PFSK-1 (cell line): ENCODE results near the gene ZNF212.

Experiments
- FOXP2 ChIP-seq: optimal IDR thresholded peaks from 2 replicates; pipeline ENCODE3; 2011; ENCODE audit warnings: borderline replicate concordance, control low read depth, inconsistent platforms; ENCODE audit not compliant: insufficient read depth; ENCODE audit errors: extremely low read length, extremely low read depth
- POLR2AphosphoS5 ChIP-seq: IDR thresholded peaks from 2 replicates; pipeline ENCODE4 v1.6.1; 2012; ENCODE audit warnings: low read depth, mild to moderate bottlenecking, control low read depth, low read length, moderate library complexity
- TAF1 ChIP-seq: IDR thresholded peaks from 2 replicates; pipeline ENCODE4 v1.6.1; 2012; ENCODE audit warnings: low read length, control low read depth, borderline replicate concordance; ENCODE audit not compliant: insufficient read depth
- TF ChIP-seq, protein P1 (sequence below), 2 experiments: IDR thresholded peaks; 2 replicates each; pipeline versions ENCODE4 v1.6.1 to v1.8.0; 2011 to 2012; ENCODE audit warnings: low read depth in 2 of 2, low read length in 2 of 2, control low read depth in 1 of 2, inconsistent platforms in 1 of 2, mild to moderate bottlenecking in 1 of 2, moderate library complexity in 1 of 2; ENCODE audit not compliant: insufficient read depth in 1 of 2

DNA sequence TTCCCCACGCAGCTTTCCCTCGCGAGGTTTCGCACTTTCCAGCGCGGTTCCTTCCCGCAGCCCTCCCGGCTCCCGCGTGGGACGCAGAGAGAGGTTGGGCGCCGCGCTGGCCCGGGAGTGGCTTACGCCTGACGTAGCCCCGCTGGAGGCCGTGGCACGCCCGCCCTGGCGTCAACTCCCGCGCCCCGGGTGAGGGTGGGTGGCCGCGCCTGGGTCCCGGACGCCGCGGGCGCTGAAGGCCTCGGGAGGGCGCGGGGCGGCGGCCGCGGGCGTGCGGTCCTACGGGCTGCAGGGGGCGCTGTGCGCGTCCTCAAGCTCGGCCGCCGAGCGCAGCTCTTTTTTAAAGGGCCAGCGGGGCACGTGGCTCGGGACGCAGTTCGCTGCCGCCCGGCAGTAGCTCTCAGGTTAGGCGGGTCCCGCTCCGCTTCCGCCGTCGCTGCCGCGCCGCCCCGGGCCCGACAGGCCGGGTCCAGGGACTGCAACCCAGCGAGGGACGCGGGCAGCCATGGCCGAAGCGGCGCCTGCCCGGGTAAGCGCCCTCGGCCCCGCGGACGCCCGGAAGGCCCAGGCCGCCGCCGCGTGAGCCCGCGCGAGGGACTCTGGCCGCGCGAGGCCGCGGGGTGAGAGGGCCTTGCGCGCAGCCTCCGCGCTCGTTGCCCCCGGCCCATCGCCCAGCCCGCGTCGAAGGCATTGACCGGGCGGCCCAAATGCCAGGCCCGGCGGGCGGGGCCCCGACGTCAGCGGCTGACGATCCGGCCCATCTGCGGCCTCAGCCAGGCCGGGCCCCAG lies 22.6 kb downstream of the ZNF212 start, which contains the start of gene ZNF783:
- no peak for TF ChIP-seq POLR2AphosphoS5
- no peak for TF ChIP-seq FOXP2
- no peak for TF ChIP-seq TAF1
- TF ChIP-seq, protein P1, sequence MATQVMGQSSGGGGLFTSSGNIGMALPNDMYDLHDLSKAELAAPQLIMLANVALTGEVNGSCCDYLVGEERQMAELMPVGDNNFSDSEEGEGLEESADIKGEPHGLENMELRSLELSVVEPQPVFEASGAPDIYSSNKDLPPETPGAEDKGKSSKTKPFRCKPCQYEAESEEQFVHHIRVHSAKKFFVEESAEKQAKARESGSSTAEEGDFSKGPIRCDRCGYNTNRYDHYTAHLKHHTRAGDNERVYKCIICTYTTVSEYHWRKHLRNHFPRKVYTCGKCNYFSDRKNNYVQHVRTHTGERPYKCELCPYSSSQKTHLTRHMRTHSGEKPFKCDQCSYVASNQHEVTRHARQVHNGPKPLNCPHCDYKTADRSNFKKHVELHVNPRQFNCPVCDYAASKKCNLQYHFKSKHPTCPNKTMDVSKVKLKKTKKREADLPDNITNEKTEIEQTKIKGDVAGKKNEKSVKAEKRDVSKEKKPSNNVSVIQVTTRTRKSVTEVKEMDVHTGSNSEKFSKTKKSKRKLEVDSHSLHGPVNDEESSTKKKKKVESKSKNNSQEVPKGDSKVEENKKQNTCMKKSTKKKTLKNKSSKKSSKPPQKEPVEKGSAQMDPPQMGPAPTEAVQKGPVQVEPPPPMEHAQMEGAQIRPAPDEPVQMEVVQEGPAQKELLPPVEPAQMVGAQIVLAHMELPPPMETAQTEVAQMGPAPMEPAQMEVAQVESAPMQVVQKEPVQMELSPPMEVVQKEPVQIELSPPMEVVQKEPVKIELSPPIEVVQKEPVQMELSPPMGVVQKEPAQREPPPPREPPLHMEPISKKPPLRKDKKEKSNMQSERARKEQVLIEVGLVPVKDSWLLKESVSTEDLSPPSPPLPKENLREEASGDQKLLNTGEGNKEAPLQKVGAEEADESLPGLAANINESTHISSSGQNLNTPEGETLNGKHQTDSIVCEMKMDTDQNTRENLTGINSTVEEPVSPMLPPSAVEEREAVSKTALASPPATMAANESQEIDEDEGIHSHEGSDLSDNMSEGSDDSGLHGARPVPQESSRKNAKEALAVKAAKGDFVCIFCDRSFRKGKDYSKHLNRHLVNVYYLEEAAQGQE (IDR thresholded peaks at IDR 0.05; ENCODE audit: insufficient read depth in 1 of 2, low read depth in 2 of 2, low read length in 2 of 2): no peak
